ENCODE data around the gene HPN.
"Not testable (repeated sequence)": the region's sequence is repeated elsewhere in the genome, so short reads cannot be mapped to it uniquely, and the experiment has no call there.

Gene HPN

GRCh38 chr19:35044317-35045117 is 3.0 kb downstream of the HPN start:
- DNase-seq = no peak

- no peak for DNase-seq
Observed at GRCh38 chr19:35045667-35046300, 4.3 kb downstream of the HPN start.

DNA sequence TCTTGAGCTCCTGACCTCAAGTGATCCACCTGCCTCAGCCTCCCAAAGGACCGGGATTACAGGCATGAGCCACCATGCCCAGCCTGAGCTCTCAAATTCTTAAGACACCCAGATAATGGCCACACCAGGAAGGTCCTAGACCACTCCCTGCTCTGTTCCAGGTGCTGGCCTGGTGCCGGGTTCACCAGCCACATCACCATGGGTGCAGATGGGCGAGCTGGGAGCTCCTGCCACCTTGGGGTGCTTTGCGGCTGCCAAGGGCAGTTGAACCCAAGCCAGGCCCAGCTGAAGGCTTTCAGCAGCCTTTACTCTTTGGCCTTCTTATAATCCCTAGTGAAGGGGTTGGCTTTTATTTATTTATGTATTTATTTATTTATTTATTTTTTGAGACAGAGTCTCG is 4.9 kb downstream of the HPN start:
- no peak for DNase-seq

DNA sequence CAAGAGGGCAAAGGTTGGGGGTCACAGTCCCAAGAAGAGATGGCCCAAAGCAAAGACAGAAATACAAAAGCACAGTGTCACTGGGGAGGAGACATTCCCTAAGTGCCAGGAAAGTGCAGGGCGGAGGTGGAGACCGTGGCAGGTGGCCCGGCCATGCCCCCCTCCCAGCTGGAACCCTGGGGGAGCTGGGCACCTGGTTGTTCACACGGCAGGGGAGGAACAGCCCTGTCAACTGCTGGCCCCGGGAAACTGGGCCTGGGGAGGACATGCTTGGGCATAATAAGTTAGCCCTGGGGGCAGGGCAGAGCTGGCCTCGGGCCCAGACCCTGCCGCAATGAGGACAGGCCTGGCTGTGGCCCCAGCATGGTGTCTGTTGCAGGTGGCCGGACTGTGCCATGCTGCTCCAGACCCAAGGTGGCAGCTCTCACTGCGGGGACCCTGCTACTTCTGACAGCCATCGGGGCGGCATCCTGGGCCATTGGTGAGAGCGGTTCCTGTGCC is 7.4 kb downstream of the HPN start:
- DNase-seq = no peak

DNA sequence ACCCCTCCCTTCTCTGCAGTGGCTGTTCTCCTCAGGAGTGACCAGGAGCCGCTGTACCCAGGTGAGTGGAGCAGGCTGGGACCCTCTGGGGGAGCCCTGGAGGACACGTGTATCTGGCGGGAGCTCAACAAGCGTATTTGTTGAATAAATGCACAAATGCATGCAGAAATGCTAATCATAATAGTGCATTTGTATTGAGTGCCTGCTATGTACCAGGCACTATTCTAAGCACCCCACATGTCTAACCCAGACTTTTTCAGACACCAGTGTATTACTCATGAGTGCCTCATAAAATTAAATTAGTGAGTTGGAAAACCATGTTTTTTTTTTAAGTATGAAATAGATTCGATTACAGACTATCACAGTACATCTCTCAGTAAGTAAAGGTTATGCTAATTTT is 7.9 kb downstream of the HPN start:
- no peak for DNase-seq

- not testable (repeated sequence) for DNase-seq
Observed at GRCh38 chr19:35050662-35051061, 9.1 kb downstream of the HPN start.

GRCh38 chr19:35051268-35051667 is 9.7 kb downstream of the HPN start:
- DNase-seq = not testable (repeated sequence)

- DNase-seq = no peak
Observed at GRCh38 chr19:35051796-35052195, 10.3 kb downstream of the HPN start.

- DNase-seq = no peak
Observed at GRCh38 chr19:35052599-35053190, 11.2 kb downstream of the HPN start.

- no peak for DNase-seq
Observed at GRCh38 chr19:35053667-35054293, 12.3 kb downstream of the HPN start.

GRCh38 chr19:35054626-35055025 is 13.1 kb downstream of the HPN start:
- DNase-seq = no peak

- no peak for DNase-seq
Observed at GRCh38 chr19:35055715-35056179, 14.2 kb downstream of the HPN start.

DNA sequence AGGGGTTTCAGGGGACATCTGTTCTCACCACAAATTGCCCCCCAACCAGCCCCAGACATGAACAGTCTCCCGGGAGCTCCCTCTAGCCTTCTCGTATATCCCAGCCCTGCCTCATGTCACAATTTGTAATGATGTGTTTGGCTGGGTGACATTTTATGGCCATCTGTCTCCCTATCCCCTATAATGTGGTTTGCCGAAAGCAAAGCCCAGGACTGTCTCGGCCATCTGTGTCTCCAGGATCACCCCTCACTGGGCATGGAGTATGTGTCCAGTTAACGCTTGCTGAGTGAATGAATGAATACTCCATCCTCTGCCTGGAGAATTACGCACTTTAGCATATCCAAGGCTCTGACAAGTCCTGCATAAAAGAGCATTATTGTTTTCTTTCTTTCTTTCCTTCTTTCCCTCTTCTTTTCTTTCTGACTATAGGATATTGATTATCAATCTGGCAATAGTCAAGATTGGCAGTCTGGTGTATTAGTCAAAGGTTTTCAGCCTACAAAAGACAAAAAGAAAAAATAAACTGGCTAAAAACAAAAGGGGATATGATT is 15.1 kb downstream of the HPN start:
- DNase-seq = no peak

- no peak for DNase-seq
Observed at GRCh38 chr19:35058370-35058769, 16.8 kb downstream of the HPN start.

DNA sequence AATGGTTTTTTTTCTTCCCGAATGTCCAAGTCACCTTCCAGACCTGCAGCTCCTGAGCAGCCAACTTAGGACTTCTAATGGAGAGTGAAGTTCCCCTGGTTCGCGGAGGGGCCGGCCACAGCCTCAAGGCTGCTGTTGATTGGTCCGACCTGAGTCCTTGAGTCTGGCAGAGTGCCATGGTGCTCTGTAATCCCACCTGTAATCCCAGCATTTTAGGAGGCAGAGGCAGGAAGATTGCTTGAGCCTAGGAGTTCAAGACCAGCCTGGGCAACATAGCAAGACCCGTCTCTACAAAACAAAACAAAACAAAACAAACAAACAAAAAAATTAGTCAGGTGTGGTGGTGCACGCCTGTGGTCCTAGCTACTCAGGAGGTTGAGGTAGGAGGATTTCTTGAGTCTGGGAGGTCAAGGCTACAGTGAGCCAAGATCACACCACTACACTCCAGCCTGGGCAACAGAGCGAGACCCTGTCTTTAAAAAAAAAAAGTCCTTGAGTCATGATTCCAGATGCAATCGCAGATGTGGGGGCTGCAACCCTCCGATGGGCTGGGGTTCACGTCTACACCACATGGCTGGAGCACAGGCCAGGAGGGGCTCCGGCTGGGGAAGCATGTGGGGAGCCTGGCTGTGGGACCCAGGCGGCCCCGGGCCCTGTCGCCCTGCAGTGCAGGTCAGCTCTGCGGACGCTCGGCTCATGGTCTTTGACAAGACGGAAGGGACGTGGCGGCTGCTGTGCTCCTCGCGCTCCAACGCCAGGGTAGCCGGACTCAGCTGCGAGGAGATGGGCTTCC is 17.7 kb downstream of the HPN start:
- no peak for DNase-seq

GRCh38 chr19:35059799-35060091 is 18.2 kb downstream of the HPN start:
- DNase-seq = no peak

- DNase-seq = no peak
Observed at GRCh38 chr19:35060160-35060855, 18.8 kb downstream of the HPN start.

- no peak for DNase-seq
Observed at GRCh38 chr19:35061583-35062373, 20.3 kb downstream of the HPN start.

DNA sequence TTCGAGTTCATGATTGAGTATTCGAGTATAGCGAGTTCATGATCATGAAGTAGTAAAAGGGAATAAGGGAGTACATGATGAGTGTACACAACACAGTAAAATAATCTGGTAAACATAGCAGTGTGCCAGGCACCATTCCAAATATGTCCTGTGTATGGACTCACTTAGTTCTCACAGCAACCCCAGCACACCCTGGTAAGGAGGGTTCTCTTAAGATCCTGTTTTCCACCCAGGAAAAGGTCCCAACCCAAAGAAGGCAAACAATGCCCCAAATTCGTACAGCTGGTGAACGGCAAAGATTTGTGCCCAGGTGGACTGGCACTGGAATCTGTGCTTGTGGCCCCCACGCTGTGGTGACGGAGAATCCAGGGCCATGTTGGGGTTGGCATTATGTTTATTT is 21.4 kb downstream of the HPN start:
- DNase-seq = no peak

DNA sequence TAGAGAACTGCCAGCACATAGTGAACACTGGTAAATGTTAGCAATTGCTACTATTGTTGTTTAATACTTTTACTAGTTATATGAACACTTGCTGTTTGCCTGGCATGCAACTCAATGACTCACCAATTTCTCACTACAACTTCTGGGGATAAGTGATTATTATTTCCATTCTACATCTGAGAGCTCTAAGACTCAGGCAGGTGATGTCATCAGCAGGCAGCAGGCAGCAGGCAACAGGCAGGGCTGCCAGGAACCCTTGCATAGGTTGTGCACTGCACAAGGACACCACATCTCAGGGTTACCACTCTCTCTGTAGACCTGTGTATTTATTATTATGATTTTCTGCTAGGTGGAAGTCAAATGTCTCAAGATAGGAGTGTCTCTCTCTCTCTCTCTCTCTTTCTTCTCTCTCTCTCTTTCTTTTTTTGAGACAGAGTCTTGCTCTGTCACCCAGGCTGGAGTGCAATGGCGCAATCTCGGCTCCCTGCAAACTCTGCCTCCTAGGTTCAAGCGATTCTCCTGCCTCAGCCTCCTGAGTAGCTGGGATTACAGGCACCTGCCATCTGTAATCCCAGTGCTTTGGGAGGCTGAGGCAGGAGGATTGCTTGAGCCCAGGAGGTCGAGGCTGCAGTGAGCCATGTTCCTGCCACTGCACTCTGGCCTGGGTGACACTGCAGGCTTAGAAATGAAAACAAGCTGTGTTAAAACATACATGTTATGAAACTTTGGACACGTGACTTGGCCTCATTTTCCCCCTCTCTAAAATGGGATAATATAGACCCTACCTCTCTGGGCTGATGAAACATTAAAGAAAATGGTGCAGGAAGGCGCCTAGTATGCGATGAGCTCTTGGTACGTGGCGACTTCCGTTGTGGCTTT is 22.7 kb downstream of the HPN start:
- DNase-seq = no peak

Data from NCI-H1436 (cell line).